ENCODE results near the gene CTNNA3.

DNA sequence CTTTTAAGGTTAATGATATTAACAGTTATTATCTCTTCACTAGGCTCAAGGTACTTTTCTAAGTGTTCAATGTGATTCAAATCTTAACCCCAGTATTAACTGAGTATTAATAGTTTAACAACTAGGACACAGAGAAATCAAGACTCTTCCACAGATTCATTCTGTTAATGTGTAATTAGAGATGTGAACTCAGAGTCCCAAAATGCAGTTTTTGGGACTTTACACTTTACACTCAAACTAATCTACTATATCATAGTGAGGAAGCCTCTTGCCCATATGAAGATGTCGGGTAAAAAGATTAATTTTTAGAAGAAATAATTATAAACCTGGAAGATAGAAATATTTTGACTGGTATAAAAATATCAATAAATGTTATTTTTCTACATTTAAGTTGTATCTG, 1414.7 kb downstream of the CTNNA3 start:
- TF ChIP-seq, protein P1, sequence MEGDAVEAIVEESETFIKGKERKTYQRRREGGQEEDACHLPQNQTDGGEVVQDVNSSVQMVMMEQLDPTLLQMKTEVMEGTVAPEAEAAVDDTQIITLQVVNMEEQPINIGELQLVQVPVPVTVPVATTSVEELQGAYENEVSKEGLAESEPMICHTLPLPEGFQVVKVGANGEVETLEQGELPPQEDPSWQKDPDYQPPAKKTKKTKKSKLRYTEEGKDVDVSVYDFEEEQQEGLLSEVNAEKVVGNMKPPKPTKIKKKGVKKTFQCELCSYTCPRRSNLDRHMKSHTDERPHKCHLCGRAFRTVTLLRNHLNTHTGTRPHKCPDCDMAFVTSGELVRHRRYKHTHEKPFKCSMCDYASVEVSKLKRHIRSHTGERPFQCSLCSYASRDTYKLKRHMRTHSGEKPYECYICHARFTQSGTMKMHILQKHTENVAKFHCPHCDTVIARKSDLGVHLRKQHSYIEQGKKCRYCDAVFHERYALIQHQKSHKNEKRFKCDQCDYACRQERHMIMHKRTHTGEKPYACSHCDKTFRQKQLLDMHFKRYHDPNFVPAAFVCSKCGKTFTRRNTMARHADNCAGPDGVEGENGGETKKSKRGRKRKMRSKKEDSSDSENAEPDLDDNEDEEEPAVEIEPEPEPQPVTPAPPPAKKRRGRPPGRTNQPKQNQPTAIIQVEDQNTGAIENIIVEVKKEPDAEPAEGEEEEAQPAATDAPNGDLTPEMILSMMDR (IDR thresholded peaks at IDR 0.05): no peak
- no peak for TF ChIP-seq POLR2A (IDR thresholded peaks at IDR 0.05)

Data from lower leg skin (tissue), 3 donors.